ENCODE results near the gene PCDH15. TPM values are rescaled to one million over a fixed set of nuclear protein-coding genes. Genes with fewer than 3 reads are reported as not detected.

PCDH15 gene
- total RNA-seq, 1 experiment from 2014 or later: 0.59 TPM

DNA sequence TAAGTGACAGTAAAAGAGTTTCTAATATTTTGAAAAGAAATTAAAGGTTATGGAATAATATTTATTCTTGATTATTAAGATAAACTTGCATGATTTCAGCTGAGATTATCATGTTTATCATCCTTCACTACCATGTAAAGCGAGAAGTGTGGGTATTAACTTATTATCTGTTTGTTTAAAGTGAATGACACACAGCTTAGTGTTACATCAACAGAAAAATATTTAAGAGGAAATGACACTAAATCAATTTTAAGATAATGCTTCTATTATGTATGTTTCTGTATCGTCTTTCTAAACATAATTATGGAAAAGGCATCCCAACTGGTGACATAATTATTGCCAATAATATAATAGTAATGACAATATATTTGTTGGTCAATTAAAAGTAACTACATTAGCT lies 213.1 kb downstream of the PCDH15 start:
- Mint-ChIP-seq H3K4me1 (no peaks in the 10 kb centered on the region), H3K9me3 (no peaks in the 10 kb centered on the region; the same call in 1 of the 2 replicates), H3K27me3 (ENCODE audit: low read depth) (no peaks in the 10 kb centered on the region), H3K36me3 (no peaks in the 10 kb centered on the region), H3K27ac (no peak overlapping the region), H3K4me3 (no peak overlapping the region)
- POLR2A ChIA-PET: no interaction called here
- TF ChIP-seq ZNF138 (CRISPR knock-in tag; conservative IDR thresholded peaks at IDR 0.05) (no peak), NR3C1 (CRISPR knock-in tag; conservative IDR thresholded peaks at IDR 0.05; ENCODE audit: low read depth) (no peak)
- no peak for DNase-seq (ENCODE audit: low spot score)
- no peak for ATAC-seq
- CTCF ChIA-PET: no interaction called here

DNA sequence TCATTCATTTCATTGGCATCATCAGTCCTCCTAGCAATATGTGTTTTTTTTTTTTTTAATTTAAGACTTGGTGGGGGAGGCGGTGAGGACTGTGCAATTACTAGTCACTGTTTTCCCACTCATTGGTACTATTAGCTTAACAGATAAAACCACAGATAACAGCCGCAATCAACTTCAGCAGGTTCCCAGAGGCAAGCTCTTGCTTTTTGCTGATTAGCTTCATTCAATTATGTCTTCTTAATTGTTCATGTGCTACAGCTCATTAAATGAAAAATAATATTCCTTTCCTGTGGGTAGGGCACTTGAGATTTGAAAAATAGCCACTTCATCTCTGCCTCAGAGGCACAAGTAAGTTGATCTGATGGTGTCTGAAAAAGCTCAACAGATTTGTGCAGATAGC lies 215.5 kb downstream of the PCDH15 start:
- Mint-ChIP-seq H3K4me1 (no peaks in the 10 kb centered on the region), H3K27me3 (ENCODE audit: low read depth) (no peaks in the 10 kb centered on the region), H3K9me3 (no peaks in the 10 kb centered on the region), H3K36me3 (no peaks in the 10 kb centered on the region), H3K4me3 (no peak overlapping the region), H3K27ac (no peak overlapping the region)
- TF ChIP-seq, protein P1, sequence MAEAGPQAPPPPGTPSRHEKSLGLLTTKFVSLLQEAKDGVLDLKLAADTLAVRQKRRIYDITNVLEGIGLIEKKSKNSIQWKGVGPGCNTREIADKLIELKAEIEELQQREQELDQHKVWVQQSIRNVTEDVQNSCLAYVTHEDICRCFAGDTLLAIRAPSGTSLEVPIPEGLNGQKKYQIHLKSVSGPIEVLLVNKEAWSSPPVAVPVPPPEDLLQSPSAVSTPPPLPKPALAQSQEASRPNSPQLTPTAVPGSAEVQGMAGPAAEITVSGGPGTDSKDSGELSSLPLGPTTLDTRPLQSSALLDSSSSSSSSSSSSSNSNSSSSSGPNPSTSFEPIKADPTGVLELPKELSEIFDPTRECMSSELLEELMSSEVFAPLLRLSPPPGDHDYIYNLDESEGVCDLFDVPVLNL (CRISPR knock-in tag; IDR thresholded peaks at IDR 0.05; ENCODE audit: borderline replicate concordance, low read depth): no peak
- TF ChIP-seq ZNF219 (CRISPR knock-in tag; IDR thresholded peaks at IDR 0.05; ENCODE audit: borderline replicate concordance) (no peak), NFATC4 (CRISPR knock-in tag; IDR thresholded peaks at IDR 0.05) (no peak), NR1H2 (CRISPR knock-in tag; IDR thresholded peaks at IDR 0.05) (no peak), NR3C1 (CRISPR knock-in tag; conservative IDR thresholded peaks at IDR 0.05; ENCODE audit: low read depth) (no peak), TEAD1 (CRISPR knock-in tag; IDR thresholded peaks at IDR 0.05) (no peak), ETV6 (CRISPR knock-in tag; IDR thresholded peaks at IDR 0.05) (no peak), ZNF232 (CRISPR knock-in tag; IDR thresholded peaks at IDR 0.05) (no peak), SMAD4 (CRISPR knock-in tag; IDR thresholded peaks at IDR 0.05) (no peak), ZNF416 (CRISPR knock-in tag; IDR thresholded peaks at IDR 0.05) (no peak)
- TF ChIP-seq, protein P2, sequence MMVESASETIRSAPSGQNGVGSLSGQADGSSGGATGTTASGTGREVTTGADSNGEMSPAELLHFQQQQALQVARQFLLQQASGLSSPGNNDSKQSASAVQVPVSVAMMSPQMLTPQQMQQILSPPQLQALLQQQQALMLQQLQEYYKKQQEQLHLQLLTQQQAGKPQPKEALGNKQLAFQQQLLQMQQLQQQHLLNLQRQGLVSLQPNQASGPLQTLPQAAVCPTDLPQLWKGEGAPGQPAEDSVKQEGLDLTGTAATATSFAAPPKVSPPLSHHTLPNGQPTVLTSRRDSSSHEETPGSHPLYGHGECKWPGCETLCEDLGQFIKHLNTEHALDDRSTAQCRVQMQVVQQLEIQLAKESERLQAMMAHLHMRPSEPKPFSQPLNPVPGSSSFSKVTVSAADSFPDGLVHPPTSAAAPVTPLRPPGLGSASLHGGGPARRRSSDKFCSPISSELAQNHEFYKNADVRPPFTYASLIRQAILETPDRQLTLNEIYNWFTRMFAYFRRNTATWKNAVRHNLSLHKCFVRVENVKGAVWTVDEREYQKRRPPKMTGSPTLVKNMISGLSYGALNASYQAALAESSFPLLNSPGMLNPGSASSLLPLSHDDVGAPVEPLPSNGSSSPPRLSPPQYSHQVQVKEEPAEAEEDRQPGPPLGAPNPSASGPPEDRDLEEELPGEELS (CRISPR knock-in tag; IDR thresholded peaks at IDR 0.05): no peak
- TF ChIP-seq, protein P3, sequence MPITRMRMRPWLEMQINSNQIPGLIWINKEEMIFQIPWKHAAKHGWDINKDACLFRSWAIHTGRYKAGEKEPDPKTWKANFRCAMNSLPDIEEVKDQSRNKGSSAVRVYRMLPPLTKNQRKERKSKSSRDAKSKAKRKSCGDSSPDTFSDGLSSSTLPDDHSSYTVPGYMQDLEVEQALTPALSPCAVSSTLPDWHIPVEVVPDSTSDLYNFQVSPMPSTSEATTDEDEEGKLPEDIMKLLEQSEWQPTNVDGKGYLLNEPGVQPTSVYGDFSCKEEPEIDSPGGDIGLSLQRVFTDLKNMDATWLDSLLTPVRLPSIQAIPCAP (CRISPR knock-in tag; IDR thresholded peaks at IDR 0.05): no peak
- TF ChIP-seq, protein P4, sequence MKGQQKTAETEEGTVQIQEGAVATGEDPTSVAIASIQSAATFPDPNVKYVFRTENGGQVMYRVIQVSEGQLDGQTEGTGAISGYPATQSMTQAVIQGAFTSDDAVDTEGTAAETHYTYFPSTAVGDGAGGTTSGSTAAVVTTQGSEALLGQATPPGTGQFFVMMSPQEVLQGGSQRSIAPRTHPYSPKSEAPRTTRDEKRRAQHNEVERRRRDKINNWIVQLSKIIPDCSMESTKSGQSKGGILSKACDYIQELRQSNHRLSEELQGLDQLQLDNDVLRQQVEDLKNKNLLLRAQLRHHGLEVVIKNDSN (CRISPR knock-in tag; IDR thresholded peaks at IDR 0.05): no peak
- TF ChIP-seq, protein P5, sequence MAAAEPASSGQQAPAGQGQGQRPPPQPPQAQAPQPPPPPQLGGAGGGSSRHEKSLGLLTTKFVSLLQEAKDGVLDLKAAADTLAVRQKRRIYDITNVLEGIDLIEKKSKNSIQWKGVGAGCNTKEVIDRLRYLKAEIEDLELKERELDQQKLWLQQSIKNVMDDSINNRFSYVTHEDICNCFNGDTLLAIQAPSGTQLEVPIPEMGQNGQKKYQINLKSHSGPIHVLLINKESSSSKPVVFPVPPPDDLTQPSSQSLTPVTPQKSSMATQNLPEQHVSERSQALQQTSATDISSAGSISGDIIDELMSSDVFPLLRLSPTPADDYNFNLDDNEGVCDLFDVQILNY (CRISPR knock-in tag; IDR thresholded peaks at IDR 0.05): no peak
- ChIA-PET POLR2A (interaction anchor here (0.6 kb wide), 1 partner anchor 1579 kb away, joined by 3 read pairs; no protein-coding TSS in a partner anchor), CTCF (no interaction called here)
- no peak for DNase-seq (ENCODE audit: low spot score)
- ATAC-seq: no peak

DNA sequence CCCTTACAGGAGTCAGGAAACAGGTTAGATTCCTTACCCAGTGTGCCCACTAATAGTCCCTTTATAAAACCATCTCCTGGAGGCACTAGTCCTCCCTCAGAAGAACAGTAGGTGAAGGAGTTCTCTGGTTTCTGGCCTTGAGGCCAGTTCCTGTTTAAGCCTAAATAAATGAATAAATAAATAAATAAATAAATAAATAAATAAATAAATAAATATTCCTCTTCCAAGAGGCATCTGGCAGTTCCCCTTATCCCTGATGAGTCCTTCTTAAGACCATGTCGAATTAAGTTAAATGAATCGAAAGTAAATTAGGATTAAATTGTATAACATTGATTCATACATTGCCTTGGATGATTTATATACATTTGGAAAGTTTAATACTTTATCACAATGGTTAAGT lies 223.3 kb downstream of the PCDH15 start:
- ChIA-PET CTCF (no interaction called here), POLR2A (no interaction called here)
- Mint-ChIP-seq H3K4me1 (no peaks in the 10 kb centered on the region), H3K9me3 (0 out of 2 replicates have a peak, but pooled peaks cover 4% of the 10 kb centered on the region), H3K4me3 (no peak overlapping the region), H3K27me3 (ENCODE audit: low read depth) (no peaks in the 10 kb centered on the region), H3K27ac (no peak overlapping the region), H3K36me3 (no peaks in the 10 kb centered on the region)
- no peak for ATAC-seq
- DNase-seq (ENCODE audit: low spot score): no peak
- no peak for TF ChIP-seq ZNF396 (CRISPR knock-in tag; IDR thresholded peaks at IDR 0.05; ENCODE audit: borderline replicate concordance)
- TF ChIP-seq, protein P6, sequence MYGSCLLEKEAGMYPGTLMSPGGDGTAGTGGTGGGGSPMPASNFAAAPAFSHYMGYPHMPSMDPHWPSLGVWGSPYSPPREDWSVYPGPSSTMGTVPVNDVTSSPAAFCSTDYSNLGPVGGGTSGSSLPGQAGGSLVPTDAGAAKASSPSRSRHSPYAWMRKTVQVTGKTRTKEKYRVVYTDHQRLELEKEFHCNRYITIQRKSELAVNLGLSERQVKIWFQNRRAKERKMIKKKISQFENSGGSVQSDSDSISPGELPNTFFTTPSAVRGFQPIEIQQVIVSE (CRISPR knock-in tag; IDR thresholded peaks at IDR 0.05; ENCODE audit: borderline replicate concordance): no peak
- no peak for TF ChIP-seq MXD4 (CRISPR knock-in tag; IDR thresholded peaks at IDR 0.05; ENCODE audit: borderline replicate concordance)
- TF ChIP-seq, protein P7, sequence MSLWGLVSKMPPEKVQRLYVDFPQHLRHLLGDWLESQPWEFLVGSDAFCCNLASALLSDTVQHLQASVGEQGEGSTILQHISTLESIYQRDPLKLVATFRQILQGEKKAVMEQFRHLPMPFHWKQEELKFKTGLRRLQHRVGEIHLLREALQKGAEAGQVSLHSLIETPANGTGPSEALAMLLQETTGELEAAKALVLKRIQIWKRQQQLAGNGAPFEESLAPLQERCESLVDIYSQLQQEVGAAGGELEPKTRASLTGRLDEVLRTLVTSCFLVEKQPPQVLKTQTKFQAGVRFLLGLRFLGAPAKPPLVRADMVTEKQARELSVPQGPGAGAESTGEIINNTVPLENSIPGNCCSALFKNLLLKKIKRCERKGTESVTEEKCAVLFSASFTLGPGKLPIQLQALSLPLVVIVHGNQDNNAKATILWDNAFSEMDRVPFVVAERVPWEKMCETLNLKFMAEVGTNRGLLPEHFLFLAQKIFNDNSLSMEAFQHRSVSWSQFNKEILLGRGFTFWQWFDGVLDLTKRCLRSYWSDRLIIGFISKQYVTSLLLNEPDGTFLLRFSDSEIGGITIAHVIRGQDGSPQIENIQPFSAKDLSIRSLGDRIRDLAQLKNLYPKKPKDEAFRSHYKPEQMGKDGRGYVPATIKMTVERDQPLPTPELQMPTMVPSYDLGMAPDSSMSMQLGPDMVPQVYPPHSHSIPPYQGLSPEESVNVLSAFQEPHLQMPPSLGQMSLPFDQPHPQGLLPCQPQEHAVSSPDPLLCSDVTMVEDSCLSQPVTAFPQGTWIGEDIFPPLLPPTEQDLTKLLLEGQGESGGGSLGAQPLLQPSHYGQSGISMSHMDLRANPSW (CRISPR knock-in tag; conservative IDR thresholded peaks at IDR 0.05; ENCODE audit: low read depth): no peak
- no peak for TF ChIP-seq ZNF263 (CRISPR knock-in tag; IDR thresholded peaks at IDR 0.05; ENCODE audit: low read depth)
- no peak for TF ChIP-seq EMX1 (CRISPR knock-in tag; IDR thresholded peaks at IDR 0.05)
- no peak for TF ChIP-seq FOXJ3 (CRISPR knock-in tag; IDR thresholded peaks at IDR 0.05; ENCODE audit: borderline replicate concordance)
- no peak for TF ChIP-seq GABPB1 (CRISPR knock-in tag; IDR thresholded peaks at IDR 0.05)
- TF ChIP-seq ZNF121 (CRISPR knock-in tag; IDR thresholded peaks at IDR 0.05): no peak

Data from WTC11 (cell line).